Sigmoid colon (tissue), 4 donors: ENCODE measurements around the gene CLIC6.

ENCODE experiments used
- CTCF ChIP-seq, 4 experiments: fragments of 450-650 bp in 3 of 4; fragments of 200-600 bp in 1 of 4; IDR thresholded peaks; one replicate each; pipeline ENCODE4 v1.5.1; 2016 to 2019; ENCODE audit warnings: antibody characterized with exemption in 4 of 4, mild to moderate bottlenecking in 3 of 4, moderate library complexity in 2 of 4
- POLR2AphosphoS5 ChIP-seq, 4 donors: sonication (generic); formaldehyde crosslinking; IDR thresholded peaks; one replicate each; pipeline ENCODE4 v1.6.1; 2017; ENCODE audit warnings: antibody characterized with exemption in 4 of 4

GRCh38 chr21:34651642-34652041 lies 17.2 kb upstream of the CLIC6 start:
- no peak for TF ChIP-seq CTCF (IDR thresholded peaks at IDR 0.05)
- TF ChIP-seq POLR2AphosphoS5 (IDR thresholded peaks at IDR 0.05), result no peak
